ENCODE results near the gene KIF9. TPM values are rescaled to one million over a fixed set of nuclear protein-coding genes. Genes with fewer than 3 reads are reported as not detected.
"Not testable (repeated sequence)": the region's sequence is repeated elsewhere in the genome, so short reads cannot be mapped to it uniquely, and the experiment has no call there.

Gene KIF9
- total and polyA plus RNA-seq, 5 experiments from 2014 or later, result 2.5 to 10.2 (median 3.7) TPM

DNA sequence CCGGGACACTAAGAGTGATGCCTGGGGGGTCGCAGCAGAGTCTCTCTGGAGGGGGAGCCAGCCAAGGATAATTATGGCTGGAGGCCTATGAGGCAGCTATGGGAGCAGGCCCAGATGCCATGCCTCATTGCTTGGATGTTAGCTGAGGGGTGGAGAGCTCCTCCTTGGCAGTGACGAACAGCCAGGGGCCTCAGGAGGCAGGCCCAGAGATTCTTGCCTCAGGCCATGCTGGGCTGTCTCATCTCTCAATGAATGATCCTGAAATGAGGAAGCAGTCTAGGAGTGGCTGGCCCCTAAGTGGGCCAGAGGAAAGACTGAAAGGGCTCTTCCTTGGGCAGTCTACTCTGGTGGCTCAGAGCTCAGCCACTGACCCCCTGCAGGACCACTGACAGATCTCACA is 21.3 kb downstream of the KIF9 start:
- H3K4me1 Mint-ChIP-seq, result no peaks in the 10 kb centered on the region
- no peaks in the 10 kb centered on the region for H3K36me3 Mint-ChIP-seq
- H3K4me3 Mint-ChIP-seq, result no peak overlapping the region
- H3K27me3 Mint-ChIP-seq, result no peaks in the 10 kb centered on the region
- no peaks in the 10 kb centered on the region for H3K9me3 Mint-ChIP-seq
- DNase-seq (no peak), ATAC-seq (no peak)
- H3K27ac Mint-ChIP-seq, result no peak overlapping the region
- POLR2A ChIA-PET, result interaction anchor here (0.9 kb wide), 1 partner anchor 23 kb away, joined by 3 read pairs; no protein-coding TSS in a partner anchor

GRCh38 chr3:47260605-47261004 is 22.0 kb downstream of the KIF9 start:
- DNase-seq (no peak), ATAC-seq (no peak)
- no peaks in the 10 kb centered on the region for H3K27me3 Mint-ChIP-seq
- H3K4me3 Mint-ChIP-seq, result no peak overlapping the region
- H3K27ac Mint-ChIP-seq, result peak overlapping the region in 1 of 10 donors; percentile 84
- no peaks in the 10 kb centered on the region for H3K4me1 Mint-ChIP-seq
- POLR2A ChIA-PET, result no interaction called here
- no peaks in the 10 kb centered on the region for H3K36me3 Mint-ChIP-seq
- no peaks in the 10 kb centered on the region for H3K9me3 Mint-ChIP-seq

DNA sequence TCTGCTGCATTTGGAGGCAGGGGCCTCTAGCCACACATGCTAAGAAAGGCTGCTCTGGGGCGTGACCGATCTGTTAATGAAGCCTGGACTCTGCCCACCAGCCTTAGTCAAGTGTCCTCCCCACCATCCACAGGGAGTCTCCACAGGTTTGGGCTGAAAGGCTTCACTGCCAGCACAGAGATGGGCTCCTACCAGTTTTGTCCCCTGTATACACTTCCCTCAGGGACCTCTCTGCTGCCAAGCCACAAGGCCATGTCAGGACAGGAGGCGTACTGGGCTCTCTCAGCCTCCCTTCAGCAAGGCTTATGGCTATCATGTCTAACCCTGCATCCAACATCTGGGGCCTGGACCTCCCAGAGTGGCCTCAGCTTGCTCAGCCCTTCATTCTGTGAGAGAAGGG is 23.5 kb downstream of the KIF9 start:
- no peak for DNase-seq
- H3K9me3 Mint-ChIP-seq, result no peaks in the 10 kb centered on the region
- H3K36me3 Mint-ChIP-seq, result no peaks in the 10 kb centered on the region
- POLR2A ChIA-PET, result no interaction called here
- H3K4me3 Mint-ChIP-seq, result no peak overlapping the region
- no peak overlapping the region for H3K27ac Mint-ChIP-seq
- no peaks in the 10 kb centered on the region for H3K27me3 Mint-ChIP-seq
- no peaks in the 10 kb centered on the region for H3K4me1 Mint-ChIP-seq
- ATAC-seq, result no peak

DNA sequence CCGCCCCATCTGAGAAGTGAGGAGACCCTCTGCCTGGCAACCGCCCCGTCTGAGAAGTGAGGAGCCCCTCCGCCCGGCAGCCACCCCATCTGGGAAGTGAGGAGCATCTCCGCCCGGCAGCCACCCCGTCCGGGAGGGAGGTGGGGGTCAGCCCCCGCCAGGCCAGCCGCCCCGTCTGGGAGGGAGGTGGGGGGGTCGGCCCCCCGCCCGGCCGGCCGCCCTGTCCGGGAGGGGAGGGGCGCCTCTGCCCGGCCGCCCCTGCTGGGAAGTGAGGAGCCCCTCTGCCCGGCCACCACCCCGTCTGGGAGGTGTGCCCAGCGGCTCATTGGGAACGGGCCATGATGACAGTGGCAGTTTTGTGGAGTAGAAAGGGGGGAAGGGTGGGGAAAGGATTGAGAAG is 26.3 kb downstream of the KIF9 start:
- DNase-seq, H3K27ac Mint-ChIP-seq: not testable (repeated sequence)

GRCh38 chr3:47251689-47252088 is 30.9 kb downstream of the KIF9 start:
- no peak for ATAC-seq
- no peaks in the 10 kb centered on the region for H3K9me3 Mint-ChIP-seq
- no peak overlapping the region for H3K4me3 Mint-ChIP-seq
- H3K36me3 Mint-ChIP-seq, result no peaks in the 10 kb centered on the region
- POLR2A ChIA-PET, result no interaction called here
- peak overlapping the region in 1 of 10 donors; percentile 40 for H3K27ac Mint-ChIP-seq
- no peaks in the 10 kb centered on the region for H3K27me3 Mint-ChIP-seq
- H3K4me1 Mint-ChIP-seq, result no peaks in the 10 kb centered on the region
- DNase-seq, result no peak

More for the DNA sequence above, 26.3 kb downstream of the KIF9 start:
- POLR2A ChIA-PET, ATAC-seq, H3K4me3 Mint-ChIP-seq, H3K27me3 Mint-ChIP-seq, H3K4me1 Mint-ChIP-seq, H3K9me3 Mint-ChIP-seq, H3K36me3 Mint-ChIP-seq: not testable (repeated sequence)

DNA sequence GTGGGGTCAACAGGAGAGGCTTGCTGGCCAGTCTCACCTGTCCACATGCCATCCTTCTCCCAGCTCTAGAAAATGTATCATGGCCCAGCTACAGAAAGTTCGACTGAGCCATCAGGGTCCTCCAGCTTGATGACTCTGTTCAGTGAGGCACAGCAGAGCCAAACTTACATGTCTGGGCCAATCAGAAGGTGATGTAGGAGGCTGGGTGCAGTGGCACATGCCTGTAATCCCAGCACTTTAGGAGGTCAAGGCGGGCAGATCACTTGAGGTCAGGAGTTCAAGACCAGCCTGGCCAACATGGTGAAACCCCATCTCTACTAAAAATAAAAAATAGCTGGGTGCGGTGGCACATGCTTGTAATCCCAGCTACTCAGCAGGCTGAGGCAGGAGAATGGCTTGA is 31.5 kb downstream of the KIF9 start:
- H3K4me3 Mint-ChIP-seq, H3K27ac Mint-ChIP-seq, H3K4me1 Mint-ChIP-seq, DNase-seq, H3K27me3 Mint-ChIP-seq, ATAC-seq, H3K9me3 Mint-ChIP-seq, H3K36me3 Mint-ChIP-seq: not testable (repeated sequence)
- POLR2A ChIA-PET, result interaction anchor here (0.6 kb wide), 1 partner anchor 62 kb away, joined by 3 read pairs; no protein-coding TSS in a partner anchor

DNA sequence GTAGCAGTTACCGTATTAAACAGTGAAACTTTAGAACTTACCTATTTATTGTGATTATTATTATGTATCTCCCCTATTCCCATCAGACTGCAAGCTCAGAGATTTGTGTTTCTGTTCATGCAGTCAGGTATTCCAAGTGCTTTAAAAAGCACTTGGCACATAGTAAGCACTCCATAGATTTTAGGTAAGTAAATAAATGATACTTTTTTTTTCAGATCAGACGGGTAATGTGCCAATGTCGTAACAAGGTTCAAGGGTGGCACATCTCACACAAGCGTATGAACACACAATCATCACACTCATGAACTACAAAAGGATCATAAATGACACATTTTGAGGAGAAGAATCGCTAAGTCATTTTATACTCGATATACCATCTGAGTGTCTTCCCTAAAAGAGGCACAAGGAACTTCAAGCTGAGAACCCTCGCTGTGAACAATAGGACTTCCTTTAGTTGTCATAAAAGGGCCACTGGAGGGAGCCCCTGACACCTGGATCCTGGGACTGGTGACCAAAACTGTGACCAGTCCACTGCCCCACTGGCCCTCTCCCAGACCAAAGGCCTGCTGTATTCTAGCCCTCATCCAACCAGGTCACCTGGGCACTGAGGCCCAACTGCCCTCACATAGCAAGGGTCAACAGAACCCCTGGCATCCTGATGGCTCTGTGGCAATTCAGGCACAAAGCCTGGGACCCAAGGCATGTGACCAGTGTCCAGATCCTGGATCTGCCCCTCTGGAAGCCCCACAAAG is 32.1 kb downstream of the KIF9 start:
- Mint-ChIP-seq H3K36me3 (no peaks in the 10 kb centered on the region), H3K27ac (no peak overlapping the region), H3K4me3 (no peak overlapping the region), H3K4me1 (no peaks in the 10 kb centered on the region), H3K9me3 (no peaks in the 10 kb centered on the region), H3K27me3 (no peaks in the 10 kb centered on the region)
- DNase-seq, result no peak
- ATAC-seq, result no peak
- POLR2A ChIA-PET, result interaction anchor here (0.6 kb wide), 1 partner anchor 63 kb away, joined by 3 read pairs; no protein-coding TSS in a partner anchor

- DNase-seq (no peak), ATAC-seq (no peak)
- H3K27me3 Mint-ChIP-seq, result no peaks in the 10 kb centered on the region
- no peaks in the 10 kb centered on the region for H3K36me3 Mint-ChIP-seq
- no peaks in the 10 kb centered on the region for H3K4me1 Mint-ChIP-seq
- no peak overlapping the region for H3K4me3 Mint-ChIP-seq
- H3K27ac Mint-ChIP-seq, result no peak overlapping the region
- no peaks in the 10 kb centered on the region for H3K9me3 Mint-ChIP-seq
- POLR2A ChIA-PET, result no interaction called here
These were observed 35.2 kb downstream of the KIF9 start for GRCh38 chr3:47247131-47248064.

DNA sequence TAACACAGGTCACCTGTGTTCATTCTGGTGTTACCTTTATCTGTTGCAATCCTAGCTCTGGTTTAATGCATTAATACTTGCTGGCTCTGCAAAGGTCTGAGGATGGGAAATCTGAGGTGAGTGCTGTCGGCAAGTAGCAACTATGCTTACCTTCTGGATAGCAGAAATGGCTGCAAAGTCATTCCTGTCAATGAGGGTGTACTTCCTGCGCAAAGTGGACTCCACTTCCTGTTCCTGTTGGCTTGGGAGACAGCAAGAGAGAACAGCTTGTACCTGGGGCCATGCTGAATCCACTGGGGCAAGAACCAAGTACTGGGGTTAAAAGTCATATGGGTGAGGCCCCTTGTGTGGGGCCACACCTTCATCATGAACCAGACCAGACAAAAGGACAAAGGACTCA is 37.3 kb downstream of the KIF9 start:
- H3K4me1 Mint-ChIP-seq, result no peaks in the 10 kb centered on the region
- H3K4me3 Mint-ChIP-seq, result no peak overlapping the region
- no peaks in the 10 kb centered on the region for H3K36me3 Mint-ChIP-seq
- DNase-seq (no peak), ATAC-seq (no peak)
- H3K27ac Mint-ChIP-seq, result no peak overlapping the region
- H3K9me3 Mint-ChIP-seq, result no peaks in the 10 kb centered on the region
- H3K27me3 Mint-ChIP-seq, result no peaks in the 10 kb centered on the region
- POLR2A ChIA-PET, result interaction anchor here (0.6 kb wide), 1 partner anchor 536 kb away, joined by 3 read pairs; no protein-coding TSS in a partner anchor

DNA sequence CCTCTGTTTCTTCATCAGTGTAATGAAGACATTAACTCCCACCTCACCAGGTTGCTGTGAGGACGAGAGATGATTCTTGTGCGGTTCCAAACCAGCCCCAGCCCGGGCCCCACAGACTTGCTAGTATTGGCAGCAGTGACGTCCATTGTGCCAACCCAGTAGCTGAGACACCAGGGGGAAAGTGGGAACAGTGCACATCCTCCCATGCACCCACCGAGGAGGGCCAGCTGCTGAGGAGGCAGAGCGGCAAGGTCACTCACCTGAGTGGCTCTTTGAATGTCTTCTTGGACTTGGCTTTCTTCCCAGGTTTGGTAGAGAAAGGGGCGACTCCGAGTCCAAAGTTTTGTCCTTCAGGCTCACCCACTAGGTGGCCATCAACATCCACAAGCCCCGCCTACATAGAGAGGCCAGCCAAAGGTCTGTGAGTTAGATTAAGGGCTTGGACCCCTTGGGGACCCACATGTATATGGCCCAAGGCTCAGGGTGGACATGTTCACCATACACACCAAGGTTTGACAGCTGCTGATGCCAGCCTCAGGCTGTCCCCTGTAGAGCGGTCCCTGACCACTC is 38.0 kb downstream of the KIF9 start:
- no peak for DNase-seq
- Mint-ChIP-seq H3K4me3 (no peak overlapping the region), H3K27me3 (no peaks in the 10 kb centered on the region), H3K9me3 (no peaks in the 10 kb centered on the region), H3K4me1 (no peaks in the 10 kb centered on the region), H3K36me3 (no peaks in the 10 kb centered on the region), H3K27ac (no peak overlapping the region)
- POLR2A ChIA-PET, result interaction anchor here (0.6 kb wide), 1 partner anchor 536 kb away, joined by 3 read pairs; no protein-coding TSS in a partner anchor
- ATAC-seq, result no peak

DNA sequence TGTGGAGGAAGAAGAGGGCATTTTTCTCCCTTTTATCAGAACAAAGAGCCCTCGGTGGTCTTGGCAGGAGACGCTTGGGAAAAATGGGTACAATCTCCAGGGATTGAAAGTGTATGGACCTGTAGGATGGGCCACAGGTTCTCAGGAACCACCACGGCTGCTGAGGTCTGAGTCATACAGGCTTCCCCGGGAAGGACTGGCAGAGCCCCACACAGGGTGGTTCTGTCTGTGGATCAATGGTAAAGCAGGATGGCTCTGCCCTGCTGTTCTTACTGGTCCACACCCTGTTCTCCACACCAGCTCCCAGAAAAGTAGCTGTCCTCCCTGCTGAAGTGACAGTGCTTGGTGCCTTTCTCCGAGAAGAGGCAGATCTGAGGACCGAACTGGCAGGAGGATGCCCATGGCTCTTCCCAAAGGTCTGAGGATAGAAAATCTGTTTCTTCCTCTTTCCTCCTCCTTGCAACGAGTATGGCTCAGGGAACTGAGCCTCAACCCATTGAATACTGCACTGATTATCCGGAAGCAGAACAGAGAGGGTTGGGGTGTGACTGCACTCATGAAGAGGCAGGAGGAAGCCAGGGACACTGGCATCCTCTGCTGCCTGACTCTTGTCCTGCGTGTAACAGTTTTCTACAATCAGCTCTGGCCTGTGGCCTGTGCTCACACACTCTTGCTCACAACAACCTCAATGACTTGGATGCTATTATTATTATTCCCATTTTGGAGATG is 39.0 kb downstream of the KIF9 start:
- POLR2A ChIA-PET, result no interaction called here
- Mint-ChIP-seq H3K9me3 (no peaks in the 10 kb centered on the region), H3K36me3 (no peaks in the 10 kb centered on the region), H3K27me3 (no peaks in the 10 kb centered on the region), H3K27ac (no peak overlapping the region), H3K4me1 (no peaks in the 10 kb centered on the region), H3K4me3 (no peak overlapping the region)
- no peak for DNase-seq
- no peak for ATAC-seq

DNA sequence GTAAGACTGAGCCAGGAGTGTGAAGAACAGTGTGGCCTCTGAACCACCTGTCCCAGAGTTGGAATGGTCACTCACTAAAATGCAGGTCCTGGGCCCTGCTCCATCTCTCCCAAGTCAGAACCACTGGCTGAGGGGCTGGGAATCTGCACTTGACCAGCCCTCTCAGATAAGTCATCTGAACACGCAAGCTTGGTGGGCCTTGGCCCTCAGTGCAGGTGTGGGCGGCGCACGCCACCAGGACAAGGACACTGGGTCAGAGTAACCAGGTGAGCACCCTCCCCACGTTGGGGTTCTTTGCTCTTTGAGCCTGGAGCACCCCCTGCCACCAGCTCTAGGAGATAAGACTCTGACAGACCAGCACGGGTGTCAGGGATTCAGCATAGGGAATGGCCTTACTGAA is 42.7 kb downstream of the KIF9 start:
- no peak overlapping the region for H3K27ac Mint-ChIP-seq
- H3K36me3 Mint-ChIP-seq, result no peaks in the 10 kb centered on the region
- H3K27me3 Mint-ChIP-seq, result peaks cover 0 to 2% (median 0%) of the 10 kb centered on the region in 5 donors
- no peak overlapping the region for H3K4me3 Mint-ChIP-seq
- no peaks in the 10 kb centered on the region for H3K4me1 Mint-ChIP-seq
- POLR2A ChIA-PET, result no interaction called here
- no peak for ATAC-seq
- H3K9me3 Mint-ChIP-seq, result no peaks in the 10 kb centered on the region
- no peak for DNase-seq
